B cell (primary cell): Measurements from ENCODE around the gene MSH2.

Source experiments
- EZH2 ChIP-seq: IDR thresholded peaks from 2 replicates; pipeline ENCODE4 v1.6.1; 2012; ENCODE audit warnings: borderline replicate concordance, low read depth, mild to moderate bottlenecking, moderate library complexity, low read length; ENCODE audit not compliant: insufficient read depth, poor library complexity, severe bottlenecking
- TF ChIP-seq, protein P1 (sequence below): fragments of 200-600 bp; IDR thresholded peaks from one replicate; pipeline ENCODE4 v1.8.0; 2022; ENCODE audit warnings: antibody characterized with exemption, mild to moderate bottlenecking

- no peak for TF ChIP-seq EZH2
- TF ChIP-seq, protein P1, sequence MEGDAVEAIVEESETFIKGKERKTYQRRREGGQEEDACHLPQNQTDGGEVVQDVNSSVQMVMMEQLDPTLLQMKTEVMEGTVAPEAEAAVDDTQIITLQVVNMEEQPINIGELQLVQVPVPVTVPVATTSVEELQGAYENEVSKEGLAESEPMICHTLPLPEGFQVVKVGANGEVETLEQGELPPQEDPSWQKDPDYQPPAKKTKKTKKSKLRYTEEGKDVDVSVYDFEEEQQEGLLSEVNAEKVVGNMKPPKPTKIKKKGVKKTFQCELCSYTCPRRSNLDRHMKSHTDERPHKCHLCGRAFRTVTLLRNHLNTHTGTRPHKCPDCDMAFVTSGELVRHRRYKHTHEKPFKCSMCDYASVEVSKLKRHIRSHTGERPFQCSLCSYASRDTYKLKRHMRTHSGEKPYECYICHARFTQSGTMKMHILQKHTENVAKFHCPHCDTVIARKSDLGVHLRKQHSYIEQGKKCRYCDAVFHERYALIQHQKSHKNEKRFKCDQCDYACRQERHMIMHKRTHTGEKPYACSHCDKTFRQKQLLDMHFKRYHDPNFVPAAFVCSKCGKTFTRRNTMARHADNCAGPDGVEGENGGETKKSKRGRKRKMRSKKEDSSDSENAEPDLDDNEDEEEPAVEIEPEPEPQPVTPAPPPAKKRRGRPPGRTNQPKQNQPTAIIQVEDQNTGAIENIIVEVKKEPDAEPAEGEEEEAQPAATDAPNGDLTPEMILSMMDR, result no peak
These were observed 115.7 kb downstream of the MSH2 start for GRCh38 chr2:47518497-47519146.
